LNCAP (cell line): ENCODE results near the gene GABRA5.
A peak's percentile ranks its signal among the peaks of the same experiment; 100 is the strongest.

ENCODE experiments used
- TF ChIP-seq, protein P1 (sequence below): fragments of 450-650 bp; IDR thresholded peaks from 2 replicates; pipeline ENCODE4 v1.5.1; 2017; ENCODE audit warnings: mild to moderate bottlenecking

The GABRA5 gene

DNA sequence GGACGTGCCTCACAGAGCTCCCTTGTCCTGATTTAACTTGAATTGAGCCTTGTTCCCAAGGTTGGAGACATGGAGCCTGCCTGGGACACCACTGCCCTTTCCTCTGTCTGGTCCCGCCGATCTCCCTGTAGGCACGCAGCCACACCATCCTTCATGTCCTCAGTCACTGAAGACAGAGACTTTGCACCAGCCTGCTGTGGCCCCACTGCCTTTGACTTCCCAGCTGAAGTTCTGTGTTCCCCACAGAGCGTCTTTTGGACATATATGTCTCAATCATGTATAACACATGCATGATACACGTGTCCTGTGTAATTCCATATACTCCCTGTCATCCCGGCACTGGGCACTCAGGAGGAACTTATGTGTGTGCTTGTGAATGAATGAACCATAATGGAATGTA, 23.6 kb downstream of the GABRA5 start:
- TF ChIP-seq, protein P1, sequence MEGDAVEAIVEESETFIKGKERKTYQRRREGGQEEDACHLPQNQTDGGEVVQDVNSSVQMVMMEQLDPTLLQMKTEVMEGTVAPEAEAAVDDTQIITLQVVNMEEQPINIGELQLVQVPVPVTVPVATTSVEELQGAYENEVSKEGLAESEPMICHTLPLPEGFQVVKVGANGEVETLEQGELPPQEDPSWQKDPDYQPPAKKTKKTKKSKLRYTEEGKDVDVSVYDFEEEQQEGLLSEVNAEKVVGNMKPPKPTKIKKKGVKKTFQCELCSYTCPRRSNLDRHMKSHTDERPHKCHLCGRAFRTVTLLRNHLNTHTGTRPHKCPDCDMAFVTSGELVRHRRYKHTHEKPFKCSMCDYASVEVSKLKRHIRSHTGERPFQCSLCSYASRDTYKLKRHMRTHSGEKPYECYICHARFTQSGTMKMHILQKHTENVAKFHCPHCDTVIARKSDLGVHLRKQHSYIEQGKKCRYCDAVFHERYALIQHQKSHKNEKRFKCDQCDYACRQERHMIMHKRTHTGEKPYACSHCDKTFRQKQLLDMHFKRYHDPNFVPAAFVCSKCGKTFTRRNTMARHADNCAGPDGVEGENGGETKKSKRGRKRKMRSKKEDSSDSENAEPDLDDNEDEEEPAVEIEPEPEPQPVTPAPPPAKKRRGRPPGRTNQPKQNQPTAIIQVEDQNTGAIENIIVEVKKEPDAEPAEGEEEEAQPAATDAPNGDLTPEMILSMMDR, result no peak

DNA sequence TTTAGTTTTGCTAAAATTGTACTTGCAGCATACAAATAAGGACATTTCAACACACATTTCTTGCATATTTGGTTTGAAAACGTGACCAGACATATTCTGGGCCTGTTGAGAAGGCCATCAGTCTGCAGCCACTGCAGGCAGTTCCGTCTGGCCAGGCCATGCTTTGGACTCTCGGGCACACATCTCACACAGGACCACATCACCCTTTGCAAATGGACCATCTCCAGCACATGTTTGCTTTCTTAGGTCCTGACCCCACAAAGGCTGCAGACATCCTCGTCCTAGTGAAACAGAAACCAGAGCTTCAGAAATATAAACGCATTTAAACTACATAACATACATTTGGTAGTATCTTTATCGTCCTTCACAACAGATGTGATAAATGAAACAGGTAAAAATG, 24.1 kb downstream of the GABRA5 start:
- TF ChIP-seq, protein P1, result no peak

DNA sequence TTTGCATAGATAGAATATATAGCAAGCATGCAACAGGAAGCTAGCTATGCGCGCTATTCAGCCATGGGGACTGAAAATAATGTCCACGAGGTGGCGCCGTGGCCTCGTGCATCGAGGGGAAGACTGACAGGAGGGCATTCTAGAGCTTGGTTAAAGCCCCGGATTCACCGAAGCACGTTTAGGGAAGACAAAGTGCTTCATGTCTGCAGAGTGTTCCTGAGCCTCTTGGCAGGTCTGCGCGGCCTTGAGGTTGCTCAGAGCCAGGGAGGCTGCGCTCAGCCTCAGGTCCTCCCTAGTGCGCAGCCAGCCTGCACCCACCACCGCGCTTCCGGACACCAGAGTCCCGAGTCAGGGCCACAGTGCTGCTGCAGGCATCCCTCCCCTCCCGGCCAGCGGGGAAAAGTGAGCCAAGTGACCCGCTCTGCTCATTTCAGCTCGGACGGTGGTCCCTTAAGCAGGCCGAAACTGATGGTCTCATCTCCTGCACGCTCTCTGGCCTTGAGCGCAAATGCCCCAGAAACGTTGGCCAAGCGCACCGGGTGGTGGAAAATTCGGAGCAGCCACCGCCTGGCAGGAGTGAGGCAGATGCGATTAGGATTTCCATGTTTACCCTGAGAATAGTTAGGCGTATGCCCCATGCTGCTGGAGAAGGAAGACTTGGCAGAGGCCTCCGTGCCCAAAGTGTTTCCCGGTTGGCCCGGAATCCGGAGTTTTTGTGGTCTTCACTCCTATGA, 24.8 kb downstream of the GABRA5 start:
- TF ChIP-seq, protein P1, result peak; percentile 80

DNA sequence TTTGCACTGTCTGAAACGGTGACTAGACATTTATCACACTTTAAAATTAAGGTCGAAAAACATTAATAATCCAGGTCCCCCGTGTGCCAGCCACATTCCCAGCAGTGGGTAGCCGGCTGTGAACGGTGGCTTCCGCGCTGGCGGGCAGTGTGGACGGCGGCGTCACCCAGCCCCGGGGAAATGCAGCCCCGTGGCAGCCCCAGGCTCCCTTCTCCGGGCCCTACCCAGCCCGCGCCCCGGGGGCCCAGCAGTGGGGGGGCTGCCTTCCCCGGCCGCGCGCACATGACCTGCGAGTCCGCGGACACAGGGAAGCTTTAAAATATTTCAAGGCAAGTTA, 25.3 kb downstream of the GABRA5 start:
- TF ChIP-seq, protein P1, result no peak

DNA sequence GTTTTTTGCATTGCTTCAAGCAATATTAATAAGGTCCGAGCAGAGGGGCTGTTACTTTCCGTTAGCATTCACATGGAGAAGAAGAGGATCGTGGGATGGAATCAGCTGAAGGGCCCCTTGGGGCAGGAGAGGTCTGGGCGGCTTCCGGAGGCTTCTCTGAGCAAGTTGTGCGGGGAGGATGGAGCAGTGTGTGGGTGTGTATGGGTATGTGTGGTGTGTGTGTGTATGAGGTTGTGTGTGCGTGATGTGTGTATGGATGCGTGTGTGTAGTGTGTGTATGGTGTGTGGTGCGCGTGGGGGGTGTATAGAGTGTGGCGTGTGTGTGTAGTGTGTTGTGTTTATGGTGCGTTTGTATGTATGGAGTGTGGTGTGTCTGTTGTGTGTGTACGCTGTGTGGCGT, 25.8 kb downstream of the GABRA5 start:
- TF ChIP-seq, protein P1, result no peak

DNA sequence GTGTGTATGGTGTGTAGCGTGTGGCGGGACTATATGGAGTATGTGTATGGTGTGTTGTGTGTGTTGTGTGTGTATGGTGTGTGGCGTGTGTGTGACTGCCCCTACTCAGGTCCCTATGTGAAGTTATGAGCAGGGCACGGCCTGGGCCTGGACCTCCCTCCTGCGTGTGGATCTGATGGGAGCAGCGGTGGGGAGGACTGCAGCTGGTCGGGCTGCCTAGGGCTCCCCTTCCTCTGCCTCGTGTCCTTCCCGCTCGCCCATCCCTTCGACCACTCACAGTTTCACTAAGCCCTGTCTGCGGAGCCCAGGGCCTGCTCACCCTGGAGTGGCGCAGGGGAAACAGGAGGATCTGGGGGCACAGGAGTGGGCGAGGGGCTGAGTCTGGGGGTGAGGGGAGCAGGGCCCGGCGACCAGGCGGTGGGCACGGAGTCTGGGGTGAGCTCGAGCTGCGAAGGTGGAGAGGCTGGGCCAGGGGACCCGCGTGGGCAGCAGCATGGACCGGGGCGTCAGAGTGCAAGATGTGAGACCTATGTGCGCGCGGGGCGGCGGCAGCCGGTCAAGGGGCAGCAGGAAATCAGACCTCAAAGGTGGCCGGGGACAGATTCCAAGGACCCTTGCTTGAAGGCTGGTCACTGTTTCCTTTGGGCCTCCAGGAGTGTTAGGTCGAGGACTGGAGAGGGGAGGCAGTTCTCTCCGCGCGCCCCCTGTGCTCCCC, 26.6 kb downstream of the GABRA5 start:
- TF ChIP-seq, protein P1, result no peak

DNA sequence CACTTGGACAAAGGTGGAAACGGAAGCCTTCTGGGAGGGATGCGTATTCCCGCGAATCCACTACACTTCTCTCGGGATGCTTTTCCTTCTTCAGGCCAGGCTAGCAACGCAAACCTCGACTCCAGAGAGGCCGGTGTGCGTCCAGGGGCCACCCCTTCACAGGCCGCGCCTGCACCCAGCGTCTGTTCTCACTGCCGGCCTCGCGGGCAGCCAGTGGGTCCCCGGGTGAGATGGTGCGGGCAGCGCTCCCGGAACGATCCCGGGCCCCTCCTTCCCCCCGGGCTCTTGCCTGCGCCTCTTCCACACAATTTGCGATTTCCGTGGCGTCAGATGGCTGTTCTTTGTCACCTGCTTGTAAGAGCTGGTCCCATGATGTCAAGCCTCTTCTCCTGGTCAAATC, 27.3 kb downstream of the GABRA5 start:
- TF ChIP-seq, protein P1, result no peak
